GM12878 (cell line): ENCODE measurements around the gene C1QL1. TPM values are rescaled to one million over a fixed set of nuclear protein-coding genes. Genes with fewer than 3 reads are reported as not detected.

ENCODE experiments used
- ATAC-seq: fragments of 200-7000 bp; cut with Tn5 transposase; 3 replicates; pipeline ENCODE4 v1.9.1; 2020; ENCODE audit warnings: mild to moderate bottlenecking, moderate library complexity
- BruUV-seq: library from RNA; stranded (reverse); fragments of 400-500 nt; replicated peaks from 2 replicates; lab custom pipeline; 2021; lab: Mats Ljungman, UMichigan
- CTCF ChIA-PET: fragments of 300-600 bp; sonication (Branson Sonifier 250); formaldehyde crosslinking; extraction: SDS; loops from one replicate; lab custom pipeline; 2021; ENCODE audit warnings: inconsistent platforms; lab: Yijun Ruan, JAX
- POLR2A ChIA-PET: fragments of 350-600 bp; formaldehyde crosslinking; extraction: SDS; loops from one replicate; lab custom pipeline; 2021; ENCODE audit warnings: inconsistent platforms; lab: Charles Lee
- RAD21 ChIA-PET: fragments of 300-600 bp; sonication (Branson Sonifier 250); formaldehyde crosslinking; loops from one replicate; lab custom pipeline; 2023; ENCODE audit warnings: antibody characterized with exemption; ENCODE audit not compliant: unreplicated experiment; lab: Charles Lee
- SMC1A ChIA-PET: fragments of 300-600 bp; sonication (Branson Sonifier 250); formaldehyde crosslinking; loops from one replicate; lab custom pipeline; 2023; ENCODE audit not compliant: unreplicated experiment, uncharacterized antibody; lab: Charles Lee
- DNase-seq: peaks from one replicate; pipeline ENCODE4 v3.0.0-alpha.2; 2011; ENCODE audit warnings: low read depth, low spot score
- FAIRE-seq: peaks from 3 replicates; lab custom pipeline; 2011; peaks lifted over from hg19 to GRCh38; lab: Jason Lieb, UNC
- H2AFZ ChIP-seq: 2 replicates; pipeline ENCODE4 v1.6.0; 2011; ENCODE audit warnings: low read depth, low read length, control low read depth; ENCODE audit not compliant: control insufficient read depth
- H3K27ac ChIP-seq: 2 replicates; pipeline ENCODE4 v1.5.1; 2011; ENCODE audit warnings: control low read depth; ENCODE audit not compliant: control insufficient read depth, insufficient read depth
- H3K27me3 ChIP-seq, 2 experiments: replicated peaks in 1 of 2; 2 replicates each; pipeline versions ENCODE4 v1.6.0 to v1.6.1; 2011; ENCODE audit warnings: low read length in 1 of 2; ENCODE audit not compliant: control insufficient read depth in 2 of 2, insufficient read depth in 2 of 2
- H3K36me3 ChIP-seq, 2 experiments: 2 replicates each; pipeline ENCODE4 v1.5.1; 2011; ENCODE audit warnings: low read length in 1 of 2; ENCODE audit not compliant: control insufficient read depth in 2 of 2, insufficient read depth in 2 of 2
- H3K4me1 ChIP-seq: 2 replicates; pipeline ENCODE4 v1.6.1; 2011; ENCODE audit warnings: mild to moderate bottlenecking, low read length, moderate library complexity, mixed read lengths; ENCODE audit not compliant: control insufficient read depth, insufficient read depth
- H3K4me2 ChIP-seq: 2 replicates; pipeline ENCODE4 v1.6.0; 2011; ENCODE audit warnings: control low read depth; ENCODE audit not compliant: control insufficient read depth, insufficient read depth
- H3K4me3 ChIP-seq: fragments of 200-600 bp; sonication (generic); 2 replicates; pipeline ENCODE4 v1.5.1; 2016
- H3K79me2 ChIP-seq: 2 replicates; pipeline ENCODE4 v1.6.0; 2011; ENCODE audit warnings: low read length; ENCODE audit not compliant: control insufficient read depth, insufficient read depth
- H3K9ac ChIP-seq: 2 replicates; pipeline ENCODE4 v1.8.0; 2011; ENCODE audit warnings: low read length, control low read depth, mixed read lengths; ENCODE audit not compliant: control insufficient read depth, insufficient read depth
- H3K9me3 ChIP-seq: replicated peaks from 3 replicates; pipeline ENCODE4 v1.5.1; 2011; ENCODE audit warnings: mild to moderate bottlenecking, low read length; ENCODE audit not compliant: control insufficient read depth, insufficient read depth
- H4K20me1 ChIP-seq: 2 replicates; pipeline ENCODE4 v1.6.0; 2011; ENCODE audit not compliant: control insufficient read depth, insufficient read depth
- BMI1 ChIP-seq: fragments of 450-650 bp; IDR thresholded peaks from 2 replicates; pipeline ENCODE4 v1.6.1; 2016; ENCODE audit warnings: mild to moderate bottlenecking, moderate library complexity, borderline replicate concordance
- CBFB ChIP-seq: IDR thresholded peaks from 2 replicates; pipeline ENCODE4 v1.6.1; 2016; ENCODE audit warnings: antibody characterized with exemption, low read depth
- EZH2 ChIP-seq: IDR thresholded peaks from 2 replicates; pipeline ENCODE4 v1.6.1; 2012; ENCODE audit warnings: low read depth, mild to moderate bottlenecking, control low read depth, inconsistent platforms, low read length, borderline replicate concordance; ENCODE audit not compliant: control insufficient read depth
- GABPA ChIP-seq: IDR thresholded peaks from 2 replicates; pipeline ENCODE4 v1.6.1; 2014; ENCODE audit warnings: antibody characterized with exemption, low read depth, mild to moderate bottlenecking, inconsistent platforms
- GATAD2B ChIP-seq: fragments of 450-650 bp; conservative IDR thresholded peaks from 2 replicates; pipeline ENCODE4 v1.6.1; 2017; ENCODE audit warnings: low read depth, mild to moderate bottlenecking, moderate library complexity
- HCFC1 ChIP-seq: fragments of 150-350 bp; IDR thresholded peaks from 2 replicates; pipeline ENCODE4 v1.6.1; 2014; ENCODE audit warnings: low read length
- HDGF ChIP-seq: fragments of 450-650 bp; IDR thresholded peaks from 2 replicates; pipeline ENCODE4 v1.6.1; 2016; ENCODE audit warnings: antibody characterized with exemption
- KLF5 ChIP-seq: fragments of 450-650 bp; IDR thresholded peaks from 2 replicates; pipeline ENCODE4 v1.6.1; 2014; ENCODE audit warnings: mild to moderate bottlenecking; ENCODE audit not compliant: partially characterized antibody
- NFIC ChIP-seq: IDR thresholded peaks from 2 replicates; pipeline ENCODE4 v1.6.1; 2012; ENCODE audit warnings: low read depth, mild to moderate bottlenecking, inconsistent platforms, low read length, moderate library complexity
- NFXL1 ChIP-seq: fragments of 450-650 bp; IDR thresholded peaks from 2 replicates; pipeline ENCODE4 v1.6.1; 2017; ENCODE audit warnings: antibody characterized with exemption, mild to moderate bottlenecking, borderline replicate concordance
- RAD21 ChIP-seq: IDR thresholded peaks from 2 replicates; pipeline ENCODE4 v1.6.1; 2011; ENCODE audit warnings: mild to moderate bottlenecking, low read depth, low read length, moderate library complexity; ENCODE audit not compliant: insufficient read depth
- SP1 ChIP-seq: IDR thresholded peaks from one replicate; pipeline ENCODE4 v1.6.1; 2011; ENCODE audit warnings: low read depth, low read length
- TCF12 ChIP-seq: IDR thresholded peaks from 2 replicates; pipeline ENCODE4 v1.6.1; 2011; ENCODE audit warnings: low read depth, mild to moderate bottlenecking, low read length
- YBX1 ChIP-seq: fragments of 450-650 bp; IDR thresholded peaks from 2 replicates; pipeline ENCODE4 v1.6.1; 2016; ENCODE audit warnings: antibody characterized with exemption
- YY1 ChIP-seq: IDR thresholded peaks from 2 replicates; pipeline ENCODE4 v1.6.1; 2011; ENCODE audit warnings: low read depth, mild to moderate bottlenecking, low read length
- ZZZ3 ChIP-seq: IDR thresholded peaks from 2 replicates; pipeline ENCODE4 v1.6.1; 2011; ENCODE audit warnings: low read depth; ENCODE audit not compliant: control insufficient read depth, insufficient read length
- WGBS: methylation state at CpG from one replicate; pipeline ENCODE4 v1.1.6; 2016; ENCODE audit warnings: low lambda C conversion rate; ENCODE audit not compliant: insufficient replicate concordance, insufficient coverage; ENCODE audit errors: missing lambda C conversion rate; 5-methylcytosine and 5-hydroxymethylcytosine counted together
- in situ Hi-C: fragments of 300-500 bp; cut with MboI; formaldehyde crosslinking; loops from 9 replicates; pipeline ENCODE4 v1.14.3; 2018; ENCODE audit warnings: mixed read lengths
- intact Hi-C: fragments of 100-400 bp; cut with micrococcal nuclease; formaldehyde crosslinking; loops from one replicate; pipeline ENCODE4 v1.14.2; 2022; ENCODE audit not compliant: unreplicated experiment
- polyA plus RNA-seq, 11 experiments: library from polyadenylated mRNA; depleted of rRNA in 4 of 11; unstranded in 6 of 11; stranded (reverse) in 5 of 11; fragments of >200 nt; fragmentation: Nextera tagmentation in 4 of 11; fragmentation: Illumina TruSeq in 1 of 11; extraction: Ambion mirVana in 4 of 11; extraction: Trizol in 1 of 11; gene quantifications; 1 replicate in 1 of 11; 2 replicates in 10 of 11; pipeline versions ENCODE4 v1.2.1 to v1.2.3, GENCODE V29; 2011 to 2016; ENCODE audit warnings: inconsistent platforms in 2 of 11, missing spikeins in 2 of 11, low read depth in 1 of 11
- total RNA-seq, 4 experiments: library from RNA; depleted of rRNA in 3 of 4; stranded (reverse); fragments of >200 nt in 3 of 4; fragmentation: Illumina TruSeq in 1 of 4; extraction: Trizol in 1 of 4; gene quantifications; 2 replicates each; pipeline versions ENCODE4 v1.2.1 to v1.2.3, GENCODE V29; 2013 to 2021
- TF ChIP-seq, protein P1 (sequence below): fragments of 450-650 bp; IDR thresholded peaks from 2 replicates; pipeline ENCODE4 v1.6.1; 2017; ENCODE audit warnings: borderline replicate concordance
- TF ChIP-seq, protein P2 (sequence below): fragments of 450-650 bp; IDR thresholded peaks from 2 replicates; pipeline ENCODE4 v1.6.1; 2016; ENCODE audit warnings: mild to moderate bottlenecking
- TF ChIP-seq, protein P3 (sequence below): fragments of 450-650 bp; IDR thresholded peaks from 2 replicates; pipeline ENCODE4 v1.6.1; 2018; ENCODE audit warnings: mild to moderate bottlenecking, low read depth, moderate library complexity; ENCODE audit not compliant: partially characterized antibody

The C1QL1 gene
- total and polyA plus RNA-seq, 10 of the 15 experiments (the other 5 are each of a cell fraction or from before 2014, with no cell fraction given), result not detected

DNA sequence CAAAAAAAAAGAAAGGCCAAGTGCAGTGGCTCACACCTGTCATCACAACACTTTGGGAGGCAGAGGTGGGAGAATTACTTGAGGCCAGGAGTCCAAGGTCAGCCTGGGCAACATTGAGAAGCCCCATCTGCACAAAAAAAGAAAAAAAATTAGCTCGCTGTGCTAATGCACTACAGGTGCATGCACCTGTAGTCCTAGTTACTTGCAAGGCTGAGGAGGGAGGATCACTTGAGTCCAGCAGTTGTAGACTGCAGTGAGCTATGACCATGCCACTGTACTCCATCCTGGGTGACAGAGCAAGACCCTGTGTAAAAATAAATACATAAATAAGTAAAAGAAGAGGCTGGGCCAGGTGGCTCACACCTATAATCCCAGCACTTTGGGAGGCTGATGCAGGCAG is 43.7 kb upstream of the C1QL1 start (continued):
- TF ChIP-seq YBX1 (no peak), ZZZ3 (no peak), BMI1 (no peak), NFIC (no peak), HCFC1 (no peak), YY1 (no peak), EZH2 (no peak), NFXL1 (no peak), GABPA (no peak)

DNA sequence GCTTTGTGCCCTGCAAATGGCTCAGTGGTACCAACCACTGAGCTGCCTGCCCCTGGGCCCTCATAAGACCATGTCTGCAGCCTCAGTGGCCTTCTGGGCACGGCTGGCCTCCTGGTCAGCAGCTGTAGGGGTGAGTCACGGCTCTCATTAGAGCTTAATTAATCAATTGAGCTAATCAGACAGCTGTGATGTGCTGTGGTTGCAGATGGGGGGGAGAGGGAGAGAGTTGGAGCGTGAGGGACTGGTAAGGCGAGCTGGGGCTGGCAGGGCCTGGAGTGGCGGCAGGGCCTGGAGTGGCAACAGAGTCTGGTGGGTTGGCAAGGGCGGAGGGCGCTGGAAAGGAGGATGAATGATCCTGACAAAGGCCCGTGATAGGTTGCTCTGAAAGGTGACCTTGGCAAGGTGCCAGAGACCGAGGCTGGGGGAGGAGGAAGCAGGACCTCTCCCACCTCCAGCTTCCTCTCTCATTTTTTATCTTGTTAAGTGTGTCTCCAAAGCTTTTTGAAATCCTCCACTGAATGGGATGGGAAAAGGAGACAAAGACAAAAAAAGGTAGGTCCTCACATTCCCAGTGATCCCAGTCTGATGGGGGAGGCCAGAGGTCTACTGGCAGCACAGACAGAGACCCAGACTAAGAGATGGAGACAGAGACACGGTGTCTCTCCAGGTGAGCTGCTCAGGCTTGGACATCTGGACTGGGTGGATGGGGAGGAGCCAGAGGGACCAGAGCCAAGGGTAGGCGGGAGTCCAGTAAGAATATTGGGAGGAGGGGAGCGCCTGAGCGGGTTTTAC is 41.8 kb upstream of the C1QL1 start:
- WGBS, result 50% methylated on average over 13 of the region's 13 CpGs
- TF ChIP-seq GATAD2B, result no peak
- TF ChIP-seq CBFB, result no peak
- TF ChIP-seq, protein P1, sequence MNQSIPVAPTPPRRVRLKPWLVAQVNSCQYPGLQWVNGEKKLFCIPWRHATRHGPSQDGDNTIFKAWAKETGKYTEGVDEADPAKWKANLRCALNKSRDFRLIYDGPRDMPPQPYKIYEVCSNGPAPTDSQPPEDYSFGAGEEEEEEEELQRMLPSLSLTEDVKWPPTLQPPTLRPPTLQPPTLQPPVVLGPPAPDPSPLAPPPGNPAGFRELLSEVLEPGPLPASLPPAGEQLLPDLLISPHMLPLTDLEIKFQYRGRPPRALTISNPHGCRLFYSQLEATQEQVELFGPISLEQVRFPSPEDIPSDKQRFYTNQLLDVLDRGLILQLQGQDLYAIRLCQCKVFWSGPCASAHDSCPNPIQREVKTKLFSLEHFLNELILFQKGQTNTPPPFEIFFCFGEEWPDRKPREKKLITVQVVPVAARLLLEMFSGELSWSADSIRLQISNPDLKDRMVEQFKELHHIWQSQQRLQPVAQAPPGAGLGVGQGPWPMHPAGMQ, result no peak
- no peak for TF ChIP-seq RAD21
- TF ChIP-seq, protein P2, sequence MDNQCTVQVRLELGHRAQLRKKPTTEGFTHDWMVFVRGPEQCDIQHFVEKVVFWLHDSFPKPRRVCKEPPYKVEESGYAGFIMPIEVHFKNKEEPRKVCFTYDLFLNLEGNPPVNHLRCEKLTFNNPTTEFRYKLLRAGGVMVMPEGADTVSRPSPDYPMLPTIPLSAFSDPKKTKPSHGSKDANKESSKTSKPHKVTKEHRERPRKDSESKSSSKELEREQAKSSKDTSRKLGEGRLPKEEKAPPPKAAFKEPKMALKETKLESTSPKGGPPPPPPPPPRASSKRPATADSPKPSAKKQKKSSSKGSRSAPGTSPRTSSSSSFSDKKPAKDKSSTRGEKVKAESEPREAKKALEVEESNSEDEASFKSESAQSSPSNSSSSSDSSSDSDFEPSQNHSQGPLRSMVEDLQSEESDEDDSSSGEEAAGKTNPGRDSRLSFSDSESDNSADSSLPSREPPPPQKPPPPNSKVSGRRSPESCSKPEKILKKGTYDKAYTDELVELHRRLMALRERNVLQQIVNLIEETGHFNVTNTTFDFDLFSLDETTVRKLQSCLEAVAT, result no peak
- no peak for TF ChIP-seq NFIC
- TF ChIP-seq TCF12, result no peak
- TF ChIP-seq KLF5, result no peak
- no peak for TF ChIP-seq HDGF
- TF ChIP-seq, protein P3, sequence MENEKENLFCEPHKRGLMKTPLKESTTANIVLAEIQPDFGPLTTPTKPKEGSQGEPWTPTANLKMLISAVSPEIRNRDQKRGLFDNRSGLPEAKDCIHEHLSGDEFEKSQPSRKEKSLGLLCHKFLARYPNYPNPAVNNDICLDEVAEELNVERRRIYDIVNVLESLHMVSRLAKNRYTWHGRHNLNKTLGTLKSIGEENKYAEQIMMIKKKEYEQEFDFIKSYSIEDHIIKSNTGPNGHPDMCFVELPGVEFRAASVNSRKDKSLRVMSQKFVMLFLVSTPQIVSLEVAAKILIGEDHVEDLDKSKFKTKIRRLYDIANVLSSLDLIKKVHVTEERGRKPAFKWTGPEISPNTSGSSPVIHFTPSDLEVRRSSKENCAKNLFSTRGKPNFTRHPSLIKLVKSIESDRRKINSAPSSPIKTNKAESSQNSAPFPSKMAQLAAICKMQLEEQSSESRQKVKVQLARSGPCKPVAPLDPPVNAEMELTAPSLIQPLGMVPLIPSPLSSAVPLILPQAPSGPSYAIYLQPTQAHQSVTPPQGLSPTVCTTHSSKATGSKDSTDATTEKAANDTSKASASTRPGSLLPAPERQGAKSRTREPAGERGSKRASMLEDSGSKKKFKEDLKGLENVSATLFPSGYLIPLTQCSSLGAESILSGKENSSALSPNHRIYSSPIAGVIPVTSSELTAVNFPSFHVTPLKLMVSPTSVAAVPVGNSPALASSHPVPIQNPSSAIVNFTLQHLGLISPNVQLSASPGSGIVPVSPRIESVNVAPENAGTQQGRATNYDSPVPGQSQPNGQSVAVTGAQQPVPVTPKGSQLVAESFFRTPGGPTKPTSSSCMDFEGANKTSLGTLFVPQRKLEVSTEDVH, result no peak
- TF ChIP-seq SP1, result no peak

More for the DNA sequence above, 41.8 kb upstream of the C1QL1 start:
- CTCF ChIA-PET, result interaction anchor here (1.1 to 4.1 kb wide), 3 partner anchors 9 to 90 kb away, joined by 3 to 14 read pairs (median 13); no protein-coding TSS in a partner anchor
- H3K36me3 ChIP-seq, result no peaks in the 10 kb centered on the region
- SMC1A ChIA-PET, result no interaction called here
- no peak overlapping the region for H3K27ac ChIP-seq
- no peak overlapping the region for H3K4me2 ChIP-seq
- no peaks in the 10 kb centered on the region for H3K9me3 ChIP-seq
- intact Hi-C loops, result no loop called here
- no peaks in the 10 kb centered on the region for H4K20me1 ChIP-seq
- no peak overlapping the region for H3K4me3 ChIP-seq
- ATAC-seq (no peak), FAIRE-seq (no peak), DNase-seq (no peak)
- H3K4me1 ChIP-seq, result no peaks in the 10 kb centered on the region
- no peaks in the 10 kb centered on the region; a peak in 1 of 4 replicates for H3K27me3 ChIP-seq
- H2AFZ ChIP-seq, result no peak overlapping the region
- H3K9ac ChIP-seq, result no peak overlapping the region
- in situ Hi-C loops, result no loop called here
- H3K79me2 ChIP-seq, result no peaks in the 10 kb centered on the region
- BruUV-seq, result no TSS peak
- POLR2A ChIA-PET, result interaction anchor here (1.2 kb wide), 1 partner anchor 9 kb away, joined by 6 read pairs; no protein-coding TSS in a partner anchor
- RAD21 ChIA-PET, result no interaction called here
